Activated T-helper 17 cell treated with anti-CD3 and anti-CD28 coated beads, Interleukin-2, amount 50 U/mL, for 72 hours (primary cell): ENCODE data around the gene TLE1. TPM values are rescaled to one million over a fixed set of nuclear protein-coding genes. Genes with fewer than 3 reads are reported as not detected.

Experiments used
- ATAC-seq: fragments of 150-1000 bp; cut with Tn5 transposase; replicated peaks from 2 replicates; pipeline ENCODE4 v1.10.0; 2021; ENCODE audit warnings: mild to moderate bottlenecking, moderate library complexity
- H3K27ac Mint-ChIP-seq: one replicate; pipeline ENCODE4 v1.8.0; 2022; ENCODE audit warnings: mixed read lengths
- H3K27me3 Mint-ChIP-seq: one replicate; pipeline ENCODE4 v1.8.0; 2022; ENCODE audit warnings: mixed read lengths
- H3K36me3 Mint-ChIP-seq: one replicate; pipeline ENCODE4 v1.8.0; 2022; ENCODE audit warnings: low read depth, mild to moderate bottlenecking, mixed read lengths
- H3K4me1 Mint-ChIP-seq: one replicate; pipeline ENCODE4 v1.8.0; 2022; ENCODE audit warnings: mixed read lengths
- H3K4me3 Mint-ChIP-seq: one replicate; pipeline ENCODE4 v1.8.0; 2022; ENCODE audit warnings: mild to moderate bottlenecking, mixed read lengths
- H3K9me3 Mint-ChIP-seq: one replicate; pipeline ENCODE4 v1.8.0; 2022; ENCODE audit warnings: mixed read lengths
- total RNA-seq, 2 donors: library from RNA; stranded (reverse); gene quantifications; one replicate each; pipeline ENCODE4 v1.2.3, GENCODE V29; 2022

The TLE1 gene
- total RNA-seq, 2 donors from 2014 or later = 0.13 to 0.97 TPM

DNA sequence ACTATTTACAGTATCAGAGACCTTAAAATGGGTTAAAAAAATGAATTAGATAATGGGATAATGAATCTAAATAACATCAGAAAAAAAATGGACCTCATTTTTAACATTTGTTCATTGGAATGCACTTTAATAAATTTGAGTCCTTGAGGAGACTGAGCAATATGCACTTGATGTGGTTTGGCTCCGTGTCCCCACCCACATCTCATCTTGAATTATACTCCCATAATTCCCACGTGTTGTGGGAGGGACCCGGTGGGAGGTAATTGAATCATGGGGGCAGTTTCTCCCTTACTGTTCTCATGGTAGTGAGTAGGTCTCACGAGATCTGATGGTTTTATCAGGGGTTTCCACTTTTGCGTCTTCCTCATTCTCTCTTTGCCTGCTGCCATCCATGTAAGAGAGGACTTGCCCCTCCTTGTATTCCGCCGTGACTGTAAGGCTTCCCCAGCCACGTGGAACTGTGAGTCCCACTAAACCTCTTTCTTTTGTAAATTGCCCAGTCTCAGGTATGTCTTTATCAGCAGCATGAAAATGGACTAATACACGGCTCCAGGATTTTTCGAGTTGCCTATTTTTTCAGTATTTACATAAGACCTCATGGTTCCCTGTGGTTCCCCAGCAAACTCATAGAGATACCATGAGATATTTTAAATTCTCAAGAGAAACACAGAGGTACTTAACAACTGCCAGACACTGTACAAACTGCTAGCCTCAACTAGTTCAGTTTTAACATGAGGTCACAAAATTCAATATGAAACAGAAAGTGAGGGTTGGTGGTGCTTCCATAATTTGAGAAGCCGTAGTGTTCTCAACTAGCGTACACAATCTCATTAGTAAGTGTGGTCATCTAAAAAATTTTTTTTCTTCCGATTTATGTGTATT lies 128.3 kb downstream of the TLE1 start:
- no peak for ATAC-seq
- no peaks in the 10 kb centered on the region for H3K36me3 Mint-ChIP-seq
- H3K9me3 Mint-ChIP-seq = peaks cover 16% of the 10 kb centered on the region
- H3K4me3 Mint-ChIP-seq = no peak overlapping the region
- H3K27ac Mint-ChIP-seq = no peak overlapping the region
- H3K4me1 Mint-ChIP-seq = peaks cover 4% of the 10 kb centered on the region
- peaks cover 5% of the 10 kb centered on the region for H3K27me3 Mint-ChIP-seq

DNA sequence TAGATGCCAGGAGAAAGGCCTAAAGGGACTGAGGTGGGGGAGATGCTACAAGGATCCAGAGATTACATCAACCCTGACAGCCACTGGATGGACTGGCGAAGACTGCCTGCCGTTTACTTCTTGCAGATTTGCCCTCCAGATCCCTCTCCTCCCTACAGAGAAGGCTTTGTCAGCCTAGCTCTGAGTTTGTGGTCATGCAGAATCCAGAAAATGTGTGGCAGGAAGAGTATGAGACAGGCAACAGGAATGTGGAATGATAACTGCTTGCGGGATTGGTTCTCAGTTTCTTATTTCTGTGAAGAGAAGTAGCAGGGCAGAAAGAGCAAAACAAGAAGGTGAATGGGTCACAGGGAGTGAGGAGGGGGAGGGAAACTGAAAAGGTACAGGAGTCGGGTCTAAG lies 129.6 kb downstream of the TLE1 start:
- Mint-ChIP-seq H3K4me3 (no peak overlapping the region), H3K9me3 (peaks cover 13% of the 10 kb centered on the region), H3K4me1 (no peaks in the 10 kb centered on the region), H3K27me3 (peaks cover 5% of the 10 kb centered on the region), H3K36me3 (no peaks in the 10 kb centered on the region), H3K27ac (no peak overlapping the region)
- ATAC-seq = no peak

DNA sequence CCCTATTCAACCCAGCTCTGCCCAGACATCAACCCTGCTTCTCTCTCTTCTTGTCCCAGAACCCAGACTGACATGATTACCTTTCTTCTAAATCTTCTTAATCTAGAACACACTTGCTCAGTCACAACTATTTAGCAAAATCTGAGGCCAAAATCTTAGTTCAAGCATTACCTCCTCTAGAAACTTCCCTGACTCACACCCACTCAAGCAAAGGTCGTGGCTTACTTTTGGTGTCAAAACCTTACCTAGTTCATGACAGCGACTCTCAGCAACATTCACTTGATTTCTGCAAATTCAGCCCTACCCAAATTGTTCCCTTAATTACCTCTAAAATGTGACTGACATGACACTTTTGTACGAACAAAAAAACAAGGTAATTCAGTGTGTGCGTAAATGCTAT lies 130.2 kb downstream of the TLE1 start:
- H3K9me3 Mint-ChIP-seq = peaks cover 9% of the 10 kb centered on the region
- no peak overlapping the region for H3K4me3 Mint-ChIP-seq
- peaks cover 5% of the 10 kb centered on the region for H3K27me3 Mint-ChIP-seq
- ATAC-seq = no peak
- H3K36me3 Mint-ChIP-seq = no peaks in the 10 kb centered on the region
- H3K27ac Mint-ChIP-seq = no peak overlapping the region
- no peaks in the 10 kb centered on the region for H3K4me1 Mint-ChIP-seq

DNA sequence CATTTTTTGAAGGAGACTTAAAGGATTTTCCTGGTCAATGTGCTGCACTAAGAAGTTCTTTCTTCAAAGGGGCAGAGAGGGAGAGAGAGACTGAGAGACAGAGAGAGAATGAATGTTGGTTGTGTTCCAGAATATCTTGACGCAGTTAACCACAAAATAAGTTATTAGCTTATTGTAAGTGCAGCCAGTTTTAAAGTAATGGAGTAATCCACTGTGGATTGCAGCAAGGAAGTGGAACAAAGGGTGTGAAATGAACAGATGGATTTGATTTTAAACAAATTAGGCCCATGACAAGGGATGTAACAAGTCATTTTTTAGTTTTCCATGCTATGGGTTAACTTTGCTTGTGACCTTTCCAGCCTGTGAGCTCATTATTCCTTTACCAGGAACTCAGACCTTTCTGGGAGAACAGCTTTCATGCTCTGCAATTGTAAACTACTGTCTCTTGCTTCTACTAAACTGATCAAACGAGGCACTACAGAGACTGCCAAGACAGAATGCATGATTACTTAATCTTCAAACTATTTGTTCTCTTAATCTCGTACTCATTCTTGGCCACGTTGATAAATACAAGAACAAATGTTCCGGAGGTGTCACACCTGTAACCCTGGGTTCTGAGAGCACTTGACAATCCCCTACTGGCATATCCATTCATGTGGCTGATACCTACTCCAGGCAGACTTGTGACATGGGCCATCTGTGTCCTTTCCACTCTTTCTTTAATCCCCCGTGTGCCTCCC lies 131.1 kb downstream of the TLE1 start:
- no peaks in the 10 kb centered on the region for H3K36me3 Mint-ChIP-seq
- H3K9me3 Mint-ChIP-seq = peaks cover 9% of the 10 kb centered on the region
- no peak overlapping the region for H3K4me3 Mint-ChIP-seq
- H3K27me3 Mint-ChIP-seq = peaks cover 5% of the 10 kb centered on the region
- no peak for ATAC-seq
- no peaks in the 10 kb centered on the region for H3K4me1 Mint-ChIP-seq
- H3K27ac Mint-ChIP-seq = no peak overlapping the region

DNA sequence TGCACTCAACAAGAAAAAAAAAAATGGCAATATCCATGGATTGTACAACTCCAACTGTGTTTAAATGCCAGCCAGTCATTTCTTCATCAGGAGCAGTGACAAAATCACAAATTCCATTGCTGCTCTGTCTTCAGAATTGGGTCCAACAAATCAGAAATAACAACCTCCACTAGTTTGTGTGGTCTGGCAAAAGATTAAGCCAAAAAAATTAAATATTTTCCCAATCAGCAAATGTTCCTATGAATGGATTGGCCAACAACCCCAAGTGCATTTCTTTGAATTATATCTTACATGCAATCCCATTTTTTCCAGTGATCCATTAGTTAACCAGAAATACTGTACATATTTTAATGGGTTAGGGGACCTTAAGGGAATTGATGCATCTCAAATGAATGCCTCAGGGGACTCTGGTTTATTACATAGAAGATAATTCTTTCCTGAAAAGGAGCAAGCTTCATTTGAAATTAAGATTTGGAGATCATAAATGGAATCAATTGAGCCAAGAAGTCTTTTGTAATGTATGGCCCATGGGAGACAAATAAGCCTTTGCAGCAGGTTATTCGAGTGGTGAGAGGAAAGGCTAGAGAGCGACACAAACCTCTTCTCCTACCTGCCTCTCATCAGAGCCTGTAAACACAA lies 131.8 kb downstream of the TLE1 start:
- H3K4me1 Mint-ChIP-seq = no peaks in the 10 kb centered on the region
- ATAC-seq = no peak
- H3K27ac Mint-ChIP-seq = no peak overlapping the region

DNA sequence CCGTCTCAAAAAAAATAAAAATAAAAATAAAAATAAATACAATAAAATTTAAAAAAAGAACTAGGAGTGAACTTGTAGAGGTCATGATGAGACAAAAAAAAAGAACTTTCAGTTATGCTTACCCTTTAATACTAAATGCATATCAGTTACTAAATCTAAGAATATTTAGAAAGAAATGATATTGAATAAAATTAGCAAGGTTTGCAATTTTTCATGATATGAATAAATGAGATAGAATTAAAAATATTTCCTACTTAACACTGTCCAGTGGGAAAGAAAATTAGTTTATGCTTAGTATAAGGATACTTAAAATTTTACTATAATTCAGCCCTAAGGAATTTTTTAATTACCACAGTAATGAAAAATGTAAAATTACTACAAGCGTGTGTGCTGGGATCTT lies 132.4 kb downstream of the TLE1 start:
- Mint-ChIP-seq H3K27me3 (peaks cover 5% of the 10 kb centered on the region), H3K36me3 (no peaks in the 10 kb centered on the region), H3K4me3 (no peak overlapping the region), H3K4me1 (no peaks in the 10 kb centered on the region), H3K27ac (no peak overlapping the region), H3K9me3 (peaks cover 9% of the 10 kb centered on the region)
- no peak for ATAC-seq

More for the DNA sequence above, 131.8 kb downstream of the TLE1 start:
- Mint-ChIP-seq H3K36me3 (no peaks in the 10 kb centered on the region), H3K27me3 (peaks cover 5% of the 10 kb centered on the region), H3K9me3 (peaks cover 9% of the 10 kb centered on the region), H3K4me3 (no peak overlapping the region)

DNA sequence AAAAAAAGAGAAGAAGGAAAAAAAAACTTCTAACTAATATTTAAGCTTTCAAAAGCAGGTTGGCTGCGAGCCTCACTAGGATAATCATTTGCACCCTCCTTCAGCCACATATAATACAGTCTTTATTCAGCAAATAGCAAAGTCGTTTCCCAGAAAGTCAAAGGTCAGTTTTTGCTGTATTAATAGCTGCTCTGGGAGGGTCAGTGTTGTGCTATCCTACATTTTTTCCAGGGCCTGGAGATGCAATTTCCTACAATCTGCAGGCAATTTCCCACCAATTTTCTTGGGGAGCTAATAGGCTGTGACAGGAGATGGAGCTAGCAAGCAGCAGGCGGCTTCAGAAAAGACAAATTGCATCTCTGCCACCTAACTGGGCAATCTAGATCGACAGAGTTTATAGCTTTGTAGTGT lies 136.8 kb downstream of the TLE1 start:
- no peak for ATAC-seq
- no peaks in the 10 kb centered on the region for H3K9me3 Mint-ChIP-seq
- H3K27ac Mint-ChIP-seq = no peak overlapping the region
- H3K36me3 Mint-ChIP-seq = no peaks in the 10 kb centered on the region
- no peaks in the 10 kb centered on the region for H3K4me1 Mint-ChIP-seq
- H3K4me3 Mint-ChIP-seq = no peak overlapping the region
- peaks cover 3% of the 10 kb centered on the region for H3K27me3 Mint-ChIP-seq

DNA sequence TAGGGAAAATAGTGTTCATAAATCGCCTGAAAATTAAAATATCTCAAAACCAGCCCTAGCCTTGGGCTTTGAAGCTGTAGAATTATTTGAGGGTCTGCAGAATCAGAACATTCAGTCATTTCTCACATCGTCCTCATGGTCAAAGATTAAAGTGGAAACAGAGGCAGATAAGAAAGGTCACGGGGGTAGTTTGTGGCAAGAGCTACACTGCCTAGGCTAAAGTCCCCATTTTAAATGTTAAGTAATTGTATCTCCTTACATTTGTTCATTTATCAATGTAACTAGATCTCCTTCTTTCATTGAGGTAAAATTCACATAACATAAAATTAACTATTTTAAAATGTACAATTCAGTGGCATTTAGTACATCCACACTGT lies 139.2 kb downstream of the TLE1 start:
- Mint-ChIP-seq H3K27ac (no peak overlapping the region), H3K36me3 (no peaks in the 10 kb centered on the region), H3K9me3 (no peaks in the 10 kb centered on the region), H3K27me3 (peaks cover 5% of the 10 kb centered on the region), H3K4me1 (no peaks in the 10 kb centered on the region), H3K4me3 (no peak overlapping the region)
- no peak for ATAC-seq

DNA sequence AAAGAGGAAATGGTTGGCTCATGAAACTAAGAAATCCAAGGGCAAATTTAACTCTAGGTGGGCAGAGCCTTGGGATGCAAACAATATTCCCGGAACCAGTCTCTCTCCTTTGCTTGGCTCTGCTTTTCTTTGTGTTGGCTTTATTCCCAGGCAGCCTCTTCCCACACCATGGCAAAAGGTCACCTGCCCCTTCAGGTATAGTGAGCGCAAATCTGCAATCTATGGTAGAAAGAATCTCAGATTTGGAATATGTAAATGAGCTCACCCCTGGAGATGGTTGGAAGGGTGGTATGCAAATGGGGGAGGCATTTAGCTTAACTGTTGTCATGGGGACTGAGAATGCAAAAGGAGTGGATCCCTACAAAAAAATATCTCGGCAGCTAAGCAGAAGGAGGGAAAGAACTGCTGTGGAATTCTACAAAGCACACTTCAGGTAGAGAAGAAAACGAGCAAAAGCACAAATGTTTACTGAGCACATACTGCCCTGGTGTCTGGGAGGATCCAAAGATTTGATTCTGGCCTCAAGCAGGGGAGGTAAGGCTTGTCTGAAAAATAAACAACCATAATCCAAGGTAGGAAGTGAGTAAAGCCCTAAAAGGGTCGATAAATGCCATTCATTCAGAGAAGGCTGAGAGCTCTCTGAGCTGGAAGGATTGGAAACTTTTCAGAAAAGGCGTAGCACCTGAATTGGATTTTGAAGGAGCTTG lies 139.7 kb downstream of the TLE1 start:
- no peak for ATAC-seq
- H3K36me3 Mint-ChIP-seq = no peaks in the 10 kb centered on the region
- peaks cover 5% of the 10 kb centered on the region for H3K27me3 Mint-ChIP-seq
- H3K4me3 Mint-ChIP-seq = no peak overlapping the region
- H3K4me1 Mint-ChIP-seq = no peaks in the 10 kb centered on the region
- H3K27ac Mint-ChIP-seq = no peak overlapping the region
- no peaks in the 10 kb centered on the region for H3K9me3 Mint-ChIP-seq

DNA sequence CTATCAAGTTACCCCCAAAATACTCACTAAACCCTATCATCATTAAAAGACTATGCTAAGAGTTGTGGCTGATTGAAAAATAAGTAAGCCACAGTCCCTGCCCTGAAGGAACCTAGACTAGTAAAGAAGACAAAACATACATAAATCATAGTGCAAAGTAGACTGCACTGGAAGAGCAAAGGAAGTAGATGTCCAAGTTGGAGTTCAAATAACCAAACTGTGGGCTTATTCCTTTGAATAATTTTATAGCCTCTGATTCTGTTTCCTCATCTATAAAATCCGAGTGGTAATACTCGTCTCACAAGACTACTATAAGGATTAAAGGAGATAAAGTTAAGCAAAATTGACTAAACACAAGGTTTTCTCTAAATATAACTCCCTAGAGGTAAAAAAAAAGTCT lies 140.4 kb downstream of the TLE1 start:
- no peak overlapping the region for H3K4me3 Mint-ChIP-seq
- H3K36me3 Mint-ChIP-seq = no peaks in the 10 kb centered on the region
- no peaks in the 10 kb centered on the region for H3K4me1 Mint-ChIP-seq
- ATAC-seq = no peak
- H3K27me3 Mint-ChIP-seq = peaks cover 5% of the 10 kb centered on the region
- no peak overlapping the region for H3K27ac Mint-ChIP-seq
- no peaks in the 10 kb centered on the region for H3K9me3 Mint-ChIP-seq

DNA sequence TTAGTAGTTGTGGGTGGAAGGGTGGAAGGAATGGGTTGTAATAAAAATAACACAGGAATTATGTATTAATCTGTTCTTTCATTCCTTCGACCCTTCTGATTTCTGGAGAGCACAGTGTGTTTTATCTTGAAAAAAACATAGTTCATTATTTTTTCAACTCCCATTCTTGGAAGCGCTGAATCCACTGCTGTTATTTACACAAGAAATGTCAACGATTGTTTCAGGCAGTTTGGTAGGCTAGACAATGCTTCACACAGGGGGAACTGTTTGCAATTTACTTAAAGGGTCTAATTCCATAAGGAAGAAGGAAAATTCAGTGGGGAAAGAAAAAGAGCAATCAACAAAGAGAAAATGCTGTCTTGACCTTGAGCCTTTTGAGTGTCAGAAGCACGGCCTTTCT lies 142.9 kb downstream of the TLE1 start:
- H3K36me3 Mint-ChIP-seq = no peaks in the 10 kb centered on the region
- no peak overlapping the region for H3K27ac Mint-ChIP-seq
- H3K4me1 Mint-ChIP-seq = no peaks in the 10 kb centered on the region
- no peak overlapping the region for H3K4me3 Mint-ChIP-seq
- ATAC-seq = no peak
- peaks cover 4% of the 10 kb centered on the region for H3K9me3 Mint-ChIP-seq
- H3K27me3 Mint-ChIP-seq = peaks cover 9% of the 10 kb centered on the region

DNA sequence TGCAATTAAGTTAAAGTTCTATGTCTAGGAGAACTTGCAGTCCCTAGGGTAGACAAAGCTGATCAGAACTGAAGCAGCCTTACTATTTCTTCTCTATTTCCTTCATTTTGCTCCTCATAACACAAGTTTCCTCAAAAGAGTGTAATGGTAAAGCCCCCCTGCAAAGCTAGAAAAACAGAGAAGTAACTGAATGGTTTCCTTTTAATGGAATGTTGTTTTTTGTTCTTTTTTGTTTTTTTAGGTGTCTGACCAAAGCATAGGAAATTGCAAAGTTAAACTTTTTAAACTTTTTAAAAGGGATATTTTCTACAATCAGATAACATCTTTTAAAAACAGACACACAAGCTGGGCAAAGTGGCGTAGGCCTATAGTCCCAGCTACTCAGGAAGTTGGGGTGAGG lies 145.7 kb downstream of the TLE1 start:
- Mint-ChIP-seq H3K36me3 (no peaks in the 10 kb centered on the region), H3K9me3 (peaks cover 4% of the 10 kb centered on the region), H3K4me1 (no peaks in the 10 kb centered on the region), H3K4me3 (no peak overlapping the region), H3K27ac (no peak overlapping the region), H3K27me3 (peaks cover 9% of the 10 kb centered on the region)
- ATAC-seq = no peak

DNA sequence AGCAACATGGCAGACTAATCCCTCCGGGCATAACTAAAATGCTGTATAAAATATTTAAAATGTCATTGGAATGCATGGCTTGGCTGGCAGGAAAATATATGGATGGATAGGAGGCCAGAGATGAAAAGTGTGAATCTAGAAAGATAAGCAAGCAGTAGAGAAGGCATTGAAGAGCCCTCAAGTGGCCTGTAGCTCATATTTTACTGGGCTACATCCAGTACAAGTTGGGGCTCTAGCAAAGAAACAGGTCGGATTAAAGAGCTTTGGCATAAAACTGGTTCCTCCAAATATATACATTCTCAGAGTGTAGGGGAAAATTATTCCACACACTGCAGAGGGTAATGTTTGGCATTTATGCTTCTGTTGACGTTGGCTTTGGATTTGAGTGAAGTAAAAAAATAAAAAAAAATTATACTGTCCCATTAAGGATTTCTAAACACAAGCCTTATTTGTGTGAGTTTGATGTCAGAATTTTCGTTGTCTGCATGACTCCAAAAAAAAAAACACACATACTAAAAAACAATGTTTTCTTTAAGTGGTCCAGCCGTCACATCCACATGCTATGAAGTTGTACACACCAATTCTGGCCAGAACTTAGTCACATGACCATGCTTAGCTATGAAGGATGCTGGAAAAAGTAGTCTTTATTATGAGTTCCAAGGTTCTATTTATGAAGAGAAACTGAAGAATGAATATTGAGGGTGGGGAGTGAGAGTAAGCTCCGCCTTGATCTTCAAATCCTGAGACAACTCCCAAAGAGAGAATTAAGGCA lies 147.0 kb downstream of the TLE1 start:
- no peak overlapping the region for H3K27ac Mint-ChIP-seq
- no peak overlapping the region for H3K4me3 Mint-ChIP-seq
- no peaks in the 10 kb centered on the region for H3K4me1 Mint-ChIP-seq
- peaks cover 6% of the 10 kb centered on the region for H3K27me3 Mint-ChIP-seq
- no peak for ATAC-seq
- H3K36me3 Mint-ChIP-seq = no peaks in the 10 kb centered on the region
- peaks cover 4% of the 10 kb centered on the region for H3K9me3 Mint-ChIP-seq
